ENCODE measurements around the gene KLK4. TPM values are rescaled to one million over a fixed set of nuclear protein-coding genes. Genes with fewer than 3 reads are reported as not detected.

Gene KLK4
- polyA plus RNA-seq, 1 of the 3 experiments (the other 2 are of a cell fraction) = not detected

DNA sequence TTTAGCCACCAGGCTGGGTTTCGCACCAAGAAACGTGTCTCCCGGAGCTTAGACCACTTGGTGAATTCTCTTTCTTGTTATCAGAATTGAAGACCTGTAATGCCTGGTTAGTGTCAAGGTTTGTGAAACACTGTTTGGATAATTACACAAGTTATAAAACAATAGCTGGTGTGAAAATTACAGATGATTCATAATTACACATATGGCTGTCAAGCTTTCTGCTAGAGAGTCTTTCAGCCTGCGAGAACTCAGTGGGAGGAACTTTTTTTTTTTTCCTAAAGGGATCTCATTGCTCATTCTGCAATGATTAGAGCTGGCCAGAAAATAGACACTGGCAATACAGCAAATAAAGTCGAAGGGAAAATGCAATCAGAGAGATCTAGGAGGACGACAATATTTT is 13.4 kb upstream of the KLK4 start:
- H3K79me2 ChIP-seq (ENCODE audit: insufficient read depth) = no peaks in the 10 kb centered on the region
- no peaks in the 10 kb centered on the region; a peak in 1 of 4 replicates for H3K4me1 ChIP-seq (ENCODE audit: control insufficient read depth in 1 of 2, insufficient read depth in 2 of 2, low read depth in 1 of 2, low read length in 1 of 2)
- TF ChIP-seq, protein P1, sequence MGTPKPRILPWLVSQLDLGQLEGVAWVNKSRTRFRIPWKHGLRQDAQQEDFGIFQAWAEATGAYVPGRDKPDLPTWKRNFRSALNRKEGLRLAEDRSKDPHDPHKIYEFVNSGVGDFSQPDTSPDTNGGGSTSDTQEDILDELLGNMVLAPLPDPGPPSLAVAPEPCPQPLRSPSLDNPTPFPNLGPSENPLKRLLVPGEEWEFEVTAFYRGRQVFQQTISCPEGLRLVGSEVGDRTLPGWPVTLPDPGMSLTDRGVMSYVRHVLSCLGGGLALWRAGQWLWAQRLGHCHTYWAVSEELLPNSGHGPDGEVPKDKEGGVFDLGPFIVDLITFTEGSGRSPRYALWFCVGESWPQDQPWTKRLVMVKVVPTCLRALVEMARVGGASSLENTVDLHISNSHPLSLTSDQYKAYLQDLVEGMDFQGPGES (IDR thresholded peaks at IDR 0.05; ENCODE audit: low read depth, low read length) = no peak
- TF ChIP-seq, protein P2, sequence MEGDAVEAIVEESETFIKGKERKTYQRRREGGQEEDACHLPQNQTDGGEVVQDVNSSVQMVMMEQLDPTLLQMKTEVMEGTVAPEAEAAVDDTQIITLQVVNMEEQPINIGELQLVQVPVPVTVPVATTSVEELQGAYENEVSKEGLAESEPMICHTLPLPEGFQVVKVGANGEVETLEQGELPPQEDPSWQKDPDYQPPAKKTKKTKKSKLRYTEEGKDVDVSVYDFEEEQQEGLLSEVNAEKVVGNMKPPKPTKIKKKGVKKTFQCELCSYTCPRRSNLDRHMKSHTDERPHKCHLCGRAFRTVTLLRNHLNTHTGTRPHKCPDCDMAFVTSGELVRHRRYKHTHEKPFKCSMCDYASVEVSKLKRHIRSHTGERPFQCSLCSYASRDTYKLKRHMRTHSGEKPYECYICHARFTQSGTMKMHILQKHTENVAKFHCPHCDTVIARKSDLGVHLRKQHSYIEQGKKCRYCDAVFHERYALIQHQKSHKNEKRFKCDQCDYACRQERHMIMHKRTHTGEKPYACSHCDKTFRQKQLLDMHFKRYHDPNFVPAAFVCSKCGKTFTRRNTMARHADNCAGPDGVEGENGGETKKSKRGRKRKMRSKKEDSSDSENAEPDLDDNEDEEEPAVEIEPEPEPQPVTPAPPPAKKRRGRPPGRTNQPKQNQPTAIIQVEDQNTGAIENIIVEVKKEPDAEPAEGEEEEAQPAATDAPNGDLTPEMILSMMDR (IDR thresholded peaks at IDR 0.05) = no peak
- TF ChIP-seq, protein P3, sequence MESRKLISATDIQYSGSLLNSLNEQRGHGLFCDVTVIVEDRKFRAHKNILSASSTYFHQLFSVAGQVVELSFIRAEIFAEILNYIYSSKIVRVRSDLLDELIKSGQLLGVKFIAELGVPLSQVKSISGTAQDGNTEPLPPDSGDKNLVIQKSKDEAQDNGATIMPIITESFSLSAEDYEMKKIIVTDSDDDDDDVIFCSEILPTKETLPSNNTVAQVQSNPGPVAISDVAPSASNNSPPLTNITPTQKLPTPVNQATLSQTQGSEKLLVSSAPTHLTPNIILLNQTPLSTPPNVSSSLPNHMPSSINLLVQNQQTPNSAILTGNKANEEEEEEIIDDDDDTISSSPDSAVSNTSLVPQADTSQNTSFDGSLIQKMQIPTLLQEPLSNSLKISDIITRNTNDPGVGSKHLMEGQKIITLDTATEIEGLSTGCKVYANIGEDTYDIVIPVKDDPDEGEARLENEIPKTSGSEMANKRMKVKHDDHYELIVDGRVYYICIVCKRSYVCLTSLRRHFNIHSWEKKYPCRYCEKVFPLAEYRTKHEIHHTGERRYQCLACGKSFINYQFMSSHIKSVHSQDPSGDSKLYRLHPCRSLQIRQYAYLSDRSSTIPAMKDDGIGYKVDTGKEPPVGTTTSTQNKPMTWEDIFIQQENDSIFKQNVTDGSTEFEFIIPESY (IDR thresholded peaks at IDR 0.05; ENCODE audit: borderline replicate concordance, low read depth) = no peak
- TF ChIP-seq NRF1 (IDR thresholded peaks at IDR 0.05; ENCODE audit: low read depth, low read length) (no peak), ELF1 (IDR thresholded peaks at IDR 0.05) (no peak), NFIC (IDR thresholded peaks at IDR 0.05; ENCODE audit: borderline replicate concordance) (no peak), GATA2 (CRISPR knock-in tag; IDR thresholded peaks at IDR 0.05) (no peak), CHD2 (IDR thresholded peaks at IDR 0.05; ENCODE audit: low read length, partially characterized antibody) (no peak), PBX3 (IDR thresholded peaks at IDR 0.05) (no peak), RCOR1 (IDR thresholded peaks at IDR 0.05; ENCODE audit: low read length) (no peak), RFX5 (IDR thresholded peaks at IDR 0.05; ENCODE audit: low read length) (no peak), MEF2A (IDR thresholded peaks at IDR 0.05; ENCODE audit: borderline replicate concordance, low read depth) (no peak), EP300 (IDR thresholded peaks at IDR 0.05; ENCODE audit: borderline replicate concordance in 1 of 2, low read depth in 1 of 2, low read length in 1 of 2) (no peak), TCF12 (IDR thresholded peaks at IDR 0.05) (no peak), USF2 (IDR thresholded peaks at IDR 0.05; ENCODE audit: borderline replicate concordance, low read depth, low read length) (no peak), FOXM1 (IDR thresholded peaks at IDR 0.05; ENCODE audit: low read depth) (no peak), RAD21 (IDR thresholded peaks at IDR 0.05; ENCODE audit: low read length) (no peak)
- TF ChIP-seq, protein P4, sequence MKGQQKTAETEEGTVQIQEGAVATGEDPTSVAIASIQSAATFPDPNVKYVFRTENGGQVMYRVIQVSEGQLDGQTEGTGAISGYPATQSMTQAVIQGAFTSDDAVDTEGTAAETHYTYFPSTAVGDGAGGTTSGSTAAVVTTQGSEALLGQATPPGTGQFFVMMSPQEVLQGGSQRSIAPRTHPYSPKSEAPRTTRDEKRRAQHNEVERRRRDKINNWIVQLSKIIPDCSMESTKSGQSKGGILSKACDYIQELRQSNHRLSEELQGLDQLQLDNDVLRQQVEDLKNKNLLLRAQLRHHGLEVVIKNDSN (IDR thresholded peaks at IDR 0.05; ENCODE audit: borderline replicate concordance, low read depth) = no peak
- no peaks in the 10 kb centered on the region for H3K9me3 ChIP-seq
- no peaks in the 10 kb centered on the region for H3F3A ChIP-seq (replicated peaks; ENCODE audit: insufficient read depth)
- H3K4me2 ChIP-seq = no peak overlapping the region
- no peak overlapping the region for H3K27ac ChIP-seq (ENCODE audit: low read depth in 2 of 2, low read length in 1 of 2)
- no peak overlapping the region for H3K4me3 ChIP-seq (ENCODE audit: low read depth in 2 of 2, low read length in 1 of 2)
- peaks cover 53% of the 10 kb centered on the region; the same call in 1 of the 2 replicates for H3K27me3 ChIP-seq (ENCODE audit: insufficient read depth)
- ChIA-PET CTCF (interaction anchor here (2.2 kb wide), 1 partner anchor 93 kb away, joined by 6 read pairs; no protein-coding TSS in a partner anchor), POLR2A (no interaction called here)
- 6% methylated on average over 6 of the region's 6 CpGs for WGBS (ENCODE audit: low lambda C conversion rate)
- no peaks in the 10 kb centered on the region for H4K20me1 ChIP-seq (ENCODE audit: insufficient read depth)
- H3K9ac ChIP-seq = no peak overlapping the region
- DNase-seq = no peak
- H3K9me2 ChIP-seq = no peaks in the 10 kb centered on the region
- H2AFZ ChIP-seq (ENCODE audit: low read depth) = no peak overlapping the region
- H3K36me3 ChIP-seq (replicated peaks in 1 of 2; ENCODE audit: control insufficient read depth in 1 of 2, insufficient read depth in 2 of 2, low read length in 1 of 2) = no peaks in the 10 kb centered on the region

Data from SK-N-SH (cell line).